MM.1S (cell line): Measurements from ENCODE around the gene ZNF491.

Experiments
- DNase-seq: peaks from one replicate; pipeline ENCODE4 v3.0.0-alpha.2; 2015
- H2AFZ ChIP-seq: fragments of 300-600 bp; sonication (generic); 2 replicates; pipeline ENCODE4 v1.6.0; 2016; ENCODE audit warnings: antibody characterized with exemption, low read length
- H3F3A ChIP-seq: fragments of 300-600 bp; sonication (generic); 2 replicates; pipeline ENCODE4 v1.6.1; 2016; ENCODE audit warnings: mild to moderate bottlenecking, antibody characterized with exemption, low read length, moderate library complexity, mixed read lengths; ENCODE audit not compliant: insufficient read depth
- H3K27ac ChIP-seq: fragments of 300-600 bp; sonication (generic); 2 replicates; pipeline ENCODE4 v1.5.1; 2016; ENCODE audit warnings: mild to moderate bottlenecking, low read length
- H3K27me3 ChIP-seq: fragments of 300-600 bp; sonication (generic); replicated peaks from 2 replicates; pipeline ENCODE4 v1.6.0; 2016; ENCODE audit warnings: low read length; ENCODE audit not compliant: insufficient read depth
- H3K36me3 ChIP-seq: fragments of 300-600 bp; sonication (generic); replicated peaks from 2 replicates; pipeline ENCODE4 v1.6.1; 2016; ENCODE audit warnings: mild to moderate bottlenecking, low read length, mixed read lengths; ENCODE audit not compliant: insufficient read depth
- H3K4me1 ChIP-seq: fragments of 300-600 bp; sonication (generic); 2 replicates; pipeline ENCODE4 v1.6.1; 2016; ENCODE audit warnings: low read length, mixed read lengths
- H3K4me2 ChIP-seq: fragments of 300-600 bp; sonication (generic); 2 replicates; pipeline ENCODE4 v1.6.0; 2016; ENCODE audit warnings: low read depth, low read length
- H3K4me3 ChIP-seq: fragments of 300-600 bp; sonication (generic); 2 replicates; pipeline ENCODE4 v1.5.1; 2016; ENCODE audit warnings: low read length, mixed read lengths
- H3K79me2 ChIP-seq: fragments of 300-600 bp; sonication (generic); 2 replicates; pipeline ENCODE4 v1.6.1; 2016; ENCODE audit warnings: mixed run types, low read length, mixed read lengths
- H3K9ac ChIP-seq: fragments of 300-600 bp; sonication (generic); 2 replicates; pipeline ENCODE4 v1.6.1; 2016; ENCODE audit warnings: low read length, mixed read lengths
- H3K9me2 ChIP-seq: fragments of 300-600 bp; sonication (generic); replicated peaks from 2 replicates; pipeline ENCODE4 v1.6.1; 2016; ENCODE audit warnings: mild to moderate bottlenecking, low read length, mixed read lengths; ENCODE audit not compliant: insufficient read depth
- H3K9me3 ChIP-seq: fragments of 300-600 bp; sonication (generic); replicated peaks from 2 replicates; pipeline ENCODE4 v1.6.1; 2016; ENCODE audit warnings: mild to moderate bottlenecking, low read length, mixed read lengths; ENCODE audit not compliant: insufficient read depth
- H4K20me1 ChIP-seq: fragments of 300-600 bp; sonication (generic); 2 replicates; pipeline ENCODE4 v1.6.1; 2016; ENCODE audit warnings: mild to moderate bottlenecking, low read length, moderate library complexity, mixed read lengths; ENCODE audit not compliant: insufficient read depth
- EZH2 ChIP-seq: fragments of 300-600 bp; sonication (generic); optimal IDR thresholded peaks from 2 replicates; pipeline ENCODE3; 2017; ENCODE audit warnings: low read depth, mild to moderate bottlenecking, antibody characterized with exemption, low read length, mixed read lengths
- EZH2phosphoT487 ChIP-seq: fragments of 300-600 bp; sonication (generic); IDR thresholded peaks from 2 replicates; pipeline ENCODE4 v1.6.1; 2018; ENCODE audit warnings: antibody characterized with exemption, low read length
- TF ChIP-seq, protein P1 (sequence below): fragments of 300-600 bp; sonication (generic); IDR thresholded peaks from 2 replicates; pipeline ENCODE4 v1.5.1; 2016; ENCODE audit warnings: antibody characterized with exemption, low read length, mixed read lengths

The ZNF491 gene

GRCh38 chr19:11756965-11757364 is 41.4 kb upstream of the ZNF491 start:
- Histone ChIP-seq H3K4me1 (no peaks in the 10 kb centered on the region), H2AFZ (no peak overlapping the region), H3K9me2 (no peaks in the 10 kb centered on the region), H3K27me3 (no peaks in the 10 kb centered on the region), H3K9ac (no peak overlapping the region), H3K36me3 (no peaks in the 10 kb centered on the region), H3K9me3 (no peaks in the 10 kb centered on the region), H3K4me2 (no peak overlapping the region), H3K79me2 (no peaks in the 10 kb centered on the region), H4K20me1 (no peaks in the 10 kb centered on the region), H3K4me3 (no peak overlapping the region), H3K27ac (no peak overlapping the region), H3F3A (no peaks in the 10 kb centered on the region)
- DNase-seq = no peak
- TF ChIP-seq EZH2 (no peak), EZH2phosphoT487 (no peak)
- TF ChIP-seq, protein P1, sequence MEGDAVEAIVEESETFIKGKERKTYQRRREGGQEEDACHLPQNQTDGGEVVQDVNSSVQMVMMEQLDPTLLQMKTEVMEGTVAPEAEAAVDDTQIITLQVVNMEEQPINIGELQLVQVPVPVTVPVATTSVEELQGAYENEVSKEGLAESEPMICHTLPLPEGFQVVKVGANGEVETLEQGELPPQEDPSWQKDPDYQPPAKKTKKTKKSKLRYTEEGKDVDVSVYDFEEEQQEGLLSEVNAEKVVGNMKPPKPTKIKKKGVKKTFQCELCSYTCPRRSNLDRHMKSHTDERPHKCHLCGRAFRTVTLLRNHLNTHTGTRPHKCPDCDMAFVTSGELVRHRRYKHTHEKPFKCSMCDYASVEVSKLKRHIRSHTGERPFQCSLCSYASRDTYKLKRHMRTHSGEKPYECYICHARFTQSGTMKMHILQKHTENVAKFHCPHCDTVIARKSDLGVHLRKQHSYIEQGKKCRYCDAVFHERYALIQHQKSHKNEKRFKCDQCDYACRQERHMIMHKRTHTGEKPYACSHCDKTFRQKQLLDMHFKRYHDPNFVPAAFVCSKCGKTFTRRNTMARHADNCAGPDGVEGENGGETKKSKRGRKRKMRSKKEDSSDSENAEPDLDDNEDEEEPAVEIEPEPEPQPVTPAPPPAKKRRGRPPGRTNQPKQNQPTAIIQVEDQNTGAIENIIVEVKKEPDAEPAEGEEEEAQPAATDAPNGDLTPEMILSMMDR = no peak

DNA sequence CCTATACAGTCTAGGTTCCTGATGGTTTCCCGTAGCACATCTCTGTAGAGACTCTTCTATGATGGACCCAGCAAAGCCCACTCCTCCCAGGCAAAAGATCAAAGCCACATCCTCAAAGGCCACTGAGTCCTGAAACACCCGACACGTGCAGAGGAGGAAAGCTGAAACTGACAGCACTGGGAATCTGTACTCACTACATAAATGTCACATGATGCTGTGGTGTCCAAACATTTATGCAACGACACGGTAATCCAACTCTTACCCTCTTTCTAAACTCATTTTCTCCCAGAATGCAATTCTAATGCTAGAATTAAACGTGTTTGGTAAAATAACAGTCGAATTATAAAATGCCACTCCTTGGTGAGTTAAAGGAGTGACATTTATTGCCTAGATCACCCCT is 38.5 kb upstream of the ZNF491 start:
- no peaks in the 10 kb centered on the region for H3K9me2 ChIP-seq
- no peak overlapping the region for H3K4me3 ChIP-seq
- TF ChIP-seq EZH2phosphoT487 (no peak), EZH2 (no peak)
- TF ChIP-seq, protein P1 = no peak
- H4K20me1 ChIP-seq = no peaks in the 10 kb centered on the region
- no peaks in the 10 kb centered on the region for H3K4me1 ChIP-seq
- DNase-seq = no peak
- no peaks in the 10 kb centered on the region for H3K36me3 ChIP-seq
- no peak overlapping the region for H2AFZ ChIP-seq
- H3F3A ChIP-seq = 0 out of 2 replicates have a peak, but pooled peaks cover 6% of the 10 kb centered on the region
- no peaks in the 10 kb centered on the region for H3K9me3 ChIP-seq
- H3K79me2 ChIP-seq = no peaks in the 10 kb centered on the region
- no peak overlapping the region for H3K9ac ChIP-seq
- H3K4me2 ChIP-seq = no peak overlapping the region
- H3K27ac ChIP-seq = no peak overlapping the region
- no peaks in the 10 kb centered on the region for H3K27me3 ChIP-seq

DNA sequence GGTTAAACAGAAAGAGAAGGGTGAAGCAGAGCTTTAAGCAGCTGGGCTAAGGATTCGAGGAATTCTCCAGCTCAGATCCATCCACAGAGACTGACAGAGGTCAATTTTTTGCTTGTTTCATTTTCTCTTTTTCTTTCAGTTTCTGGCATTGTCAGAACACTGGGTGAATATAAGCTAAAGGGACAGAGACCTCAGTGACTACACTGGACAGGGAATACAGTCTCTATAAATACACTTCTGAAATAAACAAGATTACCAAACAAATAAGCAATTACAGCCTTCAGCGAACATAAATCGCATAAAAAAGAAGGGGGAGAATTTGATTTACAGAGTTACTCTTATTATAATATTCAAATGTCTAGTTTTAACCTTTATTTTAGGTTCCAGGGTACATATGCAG is 35.2 kb upstream of the ZNF491 start:
- Histone ChIP-seq H3F3A (0 out of 2 replicates have a peak, but pooled peaks cover 6% of the 10 kb centered on the region), H3K9ac (peak overlapping the region; percentile 45; the same call in 1 of the 2 replicates), H3K27me3 (no peaks in the 10 kb centered on the region), H2AFZ (peak overlapping the region; percentile 22; the same call in 1 of the 2 replicates), H3K27ac (peak overlapping the region; percentile 16; the same call in 1 of the 2 replicates), H3K9me2 (no peaks in the 10 kb centered on the region), H3K4me3 (peak overlapping the region; percentile 51), H3K36me3 (no peaks in the 10 kb centered on the region), H3K4me2 (peak overlapping the region; percentile 80), H4K20me1 (no peaks in the 10 kb centered on the region), H3K4me1 (peaks cover 9% of the 10 kb centered on the region; the same call in 1 of the 2 replicates), H3K79me2 (peaks cover 10% of the 10 kb centered on the region), H3K9me3 (no peaks in the 10 kb centered on the region)
- peak; percentile 59 for DNase-seq
- TF ChIP-seq EZH2 = no peak
- TF ChIP-seq, protein P1 = no peak
- TF ChIP-seq EZH2phosphoT487 = no peak
